ENCODE measurements around the gene CLPTM1L.

The CLPTM1L gene

GRCh38 chr5:1268666-1269065 is 76.2 kb downstream of the CLPTM1L start:
- no peaks in the 10 kb centered on the region for H3K4me1 ChIP-seq

GRCh38 chr5:1268056-1268455 is 76.8 kb downstream of the CLPTM1L start:
- Histone ChIP-seq H2AFZ (no peak overlapping the region), H3K36me3 (ENCODE audit: control insufficient read depth, insufficient read depth, low read length) (no peaks in the 10 kb centered on the region), H3K9ac (no peak overlapping the region), H3K27me3 (ENCODE audit: control insufficient read depth, insufficient read depth, low read length) (no peaks in the 10 kb centered on the region), H3K4me3 (ENCODE audit: low read depth, low read length) (no peak overlapping the region), H3K9me3 (ENCODE audit: control insufficient read depth, low read length) (no peaks in the 10 kb centered on the region), H3K4me2 (ENCODE audit: low read length) (no peak overlapping the region), H3K79me2 (no peaks in the 10 kb centered on the region), H3K27ac (no peak overlapping the region), H3K4me1 (no peaks in the 10 kb centered on the region)
- no peak for TF ChIP-seq CTCF (IDR thresholded peaks at IDR 0.05)

More at GRCh38 chr5:1268666-1269065, 76.2 kb downstream of the CLPTM1L start:
- Histone ChIP-seq H3K9me3 (ENCODE audit: control insufficient read depth, low read length) (no peaks in the 10 kb centered on the region), H3K27ac (no peak overlapping the region), H3K4me3 (ENCODE audit: low read depth, low read length) (no peak overlapping the region), H3K79me2 (no peaks in the 10 kb centered on the region), H3K4me2 (ENCODE audit: low read length) (no peak overlapping the region), H3K36me3 (ENCODE audit: control insufficient read depth, insufficient read depth, low read length) (no peaks in the 10 kb centered on the region), H3K9ac (no peak overlapping the region), H3K27me3 (ENCODE audit: control insufficient read depth, insufficient read depth, low read length) (no peaks in the 10 kb centered on the region), H2AFZ (no peak overlapping the region)
- no peak for TF ChIP-seq CTCF (IDR thresholded peaks at IDR 0.05)

Data from parathyroid adenoma (tissue), 2 donors.